ENCODE measurements around the gene ZNF746.
"Not testable (repeated sequence)": the region's sequence is repeated elsewhere in the genome, so short reads cannot be mapped to it uniquely, and the experiment has no call there.

The ZNF746 gene

GRCh38 chr7:149497467-149498261, at the start of gene ZNF746:
TSS of gene ZNF746 (minus strand) at chr7:149497809. CDS start at chr7:149497536, 273 bp downstream.
- peak; percentile 82 for DNase-seq

DNA sequence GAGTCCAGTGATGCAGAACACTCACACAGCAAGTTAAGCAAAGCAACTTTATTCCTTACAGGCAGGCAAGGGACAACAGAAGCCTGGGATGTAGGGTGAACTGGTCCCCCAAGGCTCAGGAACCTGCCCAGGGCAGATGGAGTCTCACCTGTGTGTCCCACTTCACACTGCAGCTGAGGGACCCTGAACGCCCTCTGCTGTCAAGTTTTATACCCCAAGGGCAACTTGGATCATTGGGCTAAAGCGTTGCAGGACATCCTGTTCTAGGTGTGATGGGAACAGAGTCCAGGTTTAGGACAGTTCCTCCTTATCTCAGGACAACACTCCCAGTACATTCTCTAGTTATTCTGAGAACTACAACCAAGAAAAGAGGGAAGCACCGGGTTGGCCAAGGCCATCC, 49.5 kb upstream of the ZNF746 start:
- no peak for DNase-seq

DNA sequence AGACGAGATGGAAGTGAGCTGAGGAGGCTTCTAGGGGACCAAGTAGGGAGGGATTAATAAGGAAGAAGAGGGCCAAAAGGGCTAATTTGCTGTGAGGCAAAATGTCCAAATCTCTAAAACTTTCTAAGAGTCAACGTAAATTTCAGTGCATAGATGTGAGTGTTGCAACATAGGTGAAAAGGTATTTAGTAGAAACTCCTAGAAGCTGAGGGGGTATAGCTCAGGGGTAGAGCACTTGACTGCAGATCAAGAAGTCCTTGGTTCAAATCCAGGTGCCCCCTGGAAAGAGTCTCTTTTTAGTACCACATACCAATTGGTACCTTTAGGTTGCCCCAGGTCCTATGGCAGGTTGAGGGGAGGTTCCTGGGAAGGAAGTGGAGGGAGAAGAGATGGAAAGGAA, 48.7 kb upstream of the ZNF746 start:
- DNase-seq = no peak

DNA sequence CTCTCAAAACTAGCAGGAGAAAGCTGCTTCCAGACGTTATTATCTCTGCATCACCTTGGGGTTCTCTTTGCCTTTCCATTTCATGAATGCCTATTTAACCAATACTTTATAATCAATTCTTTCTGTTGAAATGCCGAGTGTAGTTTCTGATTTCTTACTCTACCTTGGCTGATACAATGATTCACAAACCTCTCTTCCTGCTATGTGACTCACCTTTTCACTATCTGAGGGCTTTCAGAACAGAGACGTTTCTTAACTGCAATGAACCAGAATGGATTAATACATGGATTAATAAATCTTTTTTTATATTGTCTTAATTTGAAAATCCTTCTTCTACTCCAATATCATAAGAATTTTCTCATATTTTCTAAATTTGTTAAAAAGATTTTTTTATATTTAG, 46.4 kb upstream of the ZNF746 start:
- DNase-seq = no peak

GRCh38 chr7:149532654-149533053, 35.0 kb upstream of the ZNF746 start:
- no peak for DNase-seq

DNA sequence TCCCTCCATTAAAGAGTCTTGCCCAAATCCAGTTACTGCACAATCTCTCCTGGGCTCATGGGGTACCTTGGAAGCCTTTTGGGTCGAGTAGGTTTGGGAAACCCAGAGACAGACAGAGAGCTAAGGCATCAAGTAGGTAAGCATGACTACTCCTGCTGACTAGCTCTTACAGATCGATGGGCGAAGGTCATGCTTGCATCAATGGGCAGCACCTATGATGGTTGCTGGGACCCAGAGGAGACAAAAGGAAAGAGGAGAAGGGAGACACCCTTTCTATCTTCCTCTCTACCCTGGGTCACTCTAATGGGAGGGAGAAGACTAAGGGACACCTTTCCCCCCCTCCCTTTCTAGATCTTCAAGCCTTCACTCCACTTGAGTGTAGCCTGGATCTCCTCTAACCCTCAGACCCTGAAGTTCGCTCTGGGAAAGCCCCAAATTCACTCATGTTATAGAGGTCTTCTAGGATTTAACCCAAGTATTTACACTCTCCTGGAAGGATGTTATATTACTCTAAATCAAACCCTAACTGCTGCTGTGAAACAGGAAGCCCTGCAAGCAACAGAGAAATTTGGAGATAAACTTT, 31.6 kb upstream of the ZNF746 start:
- DNase-seq = no peak

DNA sequence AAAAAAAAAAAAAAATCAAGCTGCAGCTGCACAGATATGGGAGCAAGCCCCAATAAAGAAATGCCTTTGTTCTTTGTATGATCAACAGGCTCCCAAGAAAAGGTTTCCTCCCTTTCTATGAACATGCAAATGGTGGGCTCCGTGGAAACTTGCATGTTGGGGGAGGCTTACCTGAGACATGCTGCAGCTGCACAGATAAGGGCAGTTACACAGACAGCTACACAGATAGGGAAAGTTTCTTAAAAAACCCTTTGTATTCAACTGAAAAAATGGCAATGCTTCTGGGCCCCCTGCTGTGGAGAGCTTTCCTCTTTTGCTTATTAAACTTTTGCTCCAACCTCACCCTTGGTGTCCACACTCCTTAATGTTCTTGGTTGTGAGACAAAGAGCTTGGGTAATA, 29.8 kb upstream of the ZNF746 start:
- no peak for DNase-seq

DNA sequence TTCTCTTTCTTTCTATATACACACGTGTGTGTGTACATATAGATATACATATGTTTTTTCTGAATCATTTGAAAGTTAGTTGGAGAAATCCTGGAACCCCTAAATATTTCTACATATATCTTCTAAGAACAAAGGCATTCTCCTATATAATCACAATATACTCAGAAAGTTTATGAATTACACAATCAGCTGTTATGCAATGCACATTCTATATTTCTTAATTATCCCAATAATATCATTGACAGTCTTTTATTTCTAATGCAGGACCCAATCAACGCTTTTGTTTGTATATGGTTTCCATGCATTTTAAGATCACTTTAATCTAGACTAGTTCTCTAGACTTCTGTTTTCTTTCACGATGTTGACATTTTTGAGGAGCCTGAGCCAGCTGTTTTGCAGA, 27.7 kb upstream of the ZNF746 start:
- no peak for DNase-seq

- no peak for DNase-seq
Measured at GRCh38 chr7:149524394-149524793, 26.8 kb upstream of the ZNF746 start.

GRCh38 chr7:149510248-149510647, 12.6 kb upstream of the ZNF746 start:
- no peak for DNase-seq

DNA sequence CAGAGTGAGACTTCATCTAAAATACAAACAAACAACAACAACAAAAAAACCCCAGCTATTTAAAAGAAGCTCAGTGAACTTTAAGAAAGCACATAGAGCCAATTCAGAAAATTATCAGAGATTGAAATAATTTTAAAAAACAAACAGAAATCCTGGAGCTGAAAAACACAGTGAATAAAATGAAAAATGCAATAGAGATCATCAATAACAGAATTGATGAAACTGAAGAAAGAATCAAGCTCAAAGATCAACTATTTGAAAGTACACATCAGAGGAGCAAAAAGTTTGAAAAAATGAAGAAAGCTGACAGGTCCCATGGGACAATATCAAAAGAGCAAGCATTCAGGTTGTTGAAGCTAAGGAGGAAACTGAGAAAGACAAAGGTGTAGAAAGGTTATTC, 12.2 kb upstream of the ZNF746 start:
- DNase-seq = no peak

DNA sequence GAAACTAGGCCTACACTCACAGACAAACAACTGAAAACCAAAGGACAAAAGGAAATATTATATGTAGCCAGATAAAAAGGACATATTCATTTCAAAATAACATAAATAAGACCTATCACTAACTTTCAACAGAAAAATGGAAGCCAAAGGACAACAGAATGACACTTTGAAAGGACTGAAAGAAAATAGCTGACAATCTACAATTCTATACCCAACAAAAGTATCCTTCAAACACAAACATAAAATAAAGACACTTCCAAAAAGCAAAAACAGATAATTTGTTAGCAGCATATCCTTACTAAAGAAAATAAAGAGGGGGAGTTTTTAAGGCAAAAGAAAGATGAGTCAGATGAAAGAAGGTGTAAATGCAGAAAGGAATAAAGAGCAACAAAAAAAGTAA, 7.9 kb upstream of the ZNF746 start:
- DNase-seq = no peak

DNA sequence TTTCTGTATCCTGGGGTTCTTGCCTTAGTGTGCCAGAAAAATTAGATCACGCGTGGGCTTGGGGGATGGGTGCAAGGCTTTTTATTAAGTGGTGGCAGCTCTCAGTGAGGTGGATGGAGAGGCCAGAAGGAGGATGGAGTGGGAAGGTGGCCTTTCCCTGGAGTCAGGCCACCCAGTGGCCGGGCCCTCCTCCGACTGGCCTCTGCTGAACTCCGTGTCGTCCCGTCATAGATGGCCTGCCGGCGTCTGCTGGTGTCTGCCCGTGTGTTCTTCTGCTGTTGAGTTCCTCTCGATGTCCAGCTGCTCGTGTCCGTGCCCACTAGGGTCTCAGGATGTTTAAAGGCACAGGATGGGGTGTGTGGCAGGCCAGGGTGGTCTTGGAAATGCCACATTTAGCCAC, 4.0 kb upstream of the ZNF746 start:
- no peak for DNase-seq

DNA sequence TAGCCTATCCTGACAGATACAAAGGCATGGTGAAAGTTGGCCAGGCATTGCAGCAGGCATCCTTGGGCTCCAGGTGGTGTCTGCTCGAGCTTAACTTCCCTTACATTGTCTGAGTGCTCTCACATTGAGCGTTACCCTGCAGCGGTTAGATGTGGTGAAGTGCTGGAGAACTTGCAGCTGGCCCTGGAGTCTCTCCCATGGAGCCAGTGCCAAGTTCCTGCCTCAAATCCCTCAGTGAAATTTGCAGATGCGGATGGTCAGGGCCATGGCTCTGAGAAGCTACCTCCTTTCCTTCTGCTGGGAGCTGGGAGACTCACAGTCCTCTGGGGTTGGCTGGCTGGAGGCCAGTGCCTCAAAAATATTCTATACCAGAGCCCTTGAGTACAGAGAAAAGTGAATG, 3.3 kb upstream of the ZNF746 start:
- DNase-seq = no peak

DNA sequence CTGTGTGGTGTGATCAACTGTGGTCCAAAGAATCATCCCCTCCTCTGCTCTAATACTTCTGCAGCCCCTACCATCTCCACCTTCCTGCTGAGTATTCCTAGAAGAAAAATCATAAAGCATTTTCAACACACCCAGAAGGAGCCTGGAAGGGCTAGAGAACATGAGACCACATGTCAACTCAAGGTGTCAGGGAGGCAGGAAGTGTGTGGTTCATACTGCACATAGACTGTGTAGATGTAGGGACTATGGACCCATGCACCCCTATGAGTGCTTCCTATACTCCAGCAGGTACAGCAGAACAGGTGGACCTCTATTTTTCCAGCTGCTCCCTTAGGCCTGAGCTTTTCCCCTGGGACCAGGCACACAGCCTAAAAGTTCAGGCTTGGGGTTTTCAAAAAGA, 2.6 kb upstream of the ZNF746 start:
- no peak for DNase-seq

- no peak for DNase-seq
Measured at GRCh38 chr7:149498811-149499210, 1.2 kb upstream of the ZNF746 start.

GRCh38 chr7:149496642-149497391, 792 bp downstream of the ZNF746 start:
- DNase-seq = peak; percentile 69

GRCh38 chr7:149495785-149496641, 1.6 kb downstream of the ZNF746 start:
- DNase-seq = peak; percentile 79

DNA sequence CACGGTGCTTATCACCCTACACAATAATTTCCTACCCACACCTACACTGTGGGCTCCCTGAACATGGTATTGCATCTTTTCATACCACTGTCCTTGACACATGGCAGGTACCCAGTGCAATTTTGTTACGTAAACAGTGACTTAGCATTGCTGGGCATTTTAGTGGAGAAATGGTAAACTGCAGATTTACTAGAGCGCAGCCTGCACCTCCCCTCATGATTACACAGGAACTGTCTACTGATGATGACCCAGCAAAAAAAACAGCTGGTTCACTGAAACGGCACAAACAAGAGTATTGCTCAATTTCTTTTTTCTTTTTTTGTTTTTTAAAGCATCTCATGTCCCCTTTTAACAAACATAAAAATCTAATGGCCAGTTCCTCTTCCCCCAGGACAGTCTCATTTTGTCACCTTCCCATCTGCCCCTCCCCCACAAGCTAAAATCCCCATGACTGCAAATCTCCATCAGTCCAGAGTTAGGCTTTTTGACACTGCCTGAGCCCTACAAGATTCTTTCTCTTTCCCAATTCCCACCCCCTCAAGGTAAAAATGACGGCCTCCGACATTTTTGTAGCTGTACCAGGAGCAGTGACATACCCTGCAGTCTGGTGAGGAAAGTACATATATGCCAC, 2.8 kb downstream of the ZNF746 start:
- no peak for DNase-seq

- not testable (repeated sequence) for DNase-seq
Measured at GRCh38 chr7:149493975-149494374, 3.6 kb downstream of the ZNF746 start.

- no peak for DNase-seq
Measured at GRCh38 chr7:149493366-149493765, 4.2 kb downstream of the ZNF746 start.

- no peak for DNase-seq
Measured at GRCh38 chr7:149490083-149490760, 7.4 kb downstream of the ZNF746 start.

All from left hindlimb (tissue), 1 donor.